ENCODE measurements around the gene SMARCE1.
A peak's percentile ranks its signal among the peaks of the same experiment; 100 is the strongest.

The SMARCE1 gene

DNA sequence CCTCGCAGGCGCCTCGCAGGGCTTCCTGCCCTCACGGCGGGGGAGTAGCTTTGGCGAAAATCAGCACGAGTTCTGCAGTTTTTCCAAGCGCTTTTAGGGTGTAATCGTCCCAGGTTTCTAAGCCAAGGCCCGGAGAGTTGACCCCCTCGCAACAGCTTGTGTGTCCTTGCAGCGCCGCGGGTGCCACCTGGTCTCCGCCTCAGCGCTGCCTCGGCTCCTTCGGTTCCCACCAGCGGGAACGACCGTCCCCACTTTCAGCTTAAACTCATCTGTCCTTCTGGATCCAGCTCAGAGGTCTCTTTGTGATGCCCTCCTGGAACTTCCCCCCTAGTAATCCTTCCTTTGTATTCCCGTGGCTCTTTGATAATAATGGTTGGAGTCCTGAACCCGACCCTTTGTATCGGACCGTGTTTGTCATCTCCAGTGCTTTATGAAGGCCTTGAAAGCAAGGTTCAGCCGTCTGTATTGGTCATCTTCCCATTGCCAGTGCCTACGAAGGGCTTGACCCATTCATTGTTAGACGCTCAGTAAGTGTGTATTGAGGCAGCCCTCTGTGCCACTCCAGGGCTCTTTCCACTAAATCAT lies 858 bp upstream of the SMARCE1 start:
- in situ Hi-C loops (cut with MboI; ENCODE audit: low pct_unique_long_range_greater_than_20kb, low sequenced_read_pairs), result no loop called here
- DNase-seq, result no peak

DNA sequence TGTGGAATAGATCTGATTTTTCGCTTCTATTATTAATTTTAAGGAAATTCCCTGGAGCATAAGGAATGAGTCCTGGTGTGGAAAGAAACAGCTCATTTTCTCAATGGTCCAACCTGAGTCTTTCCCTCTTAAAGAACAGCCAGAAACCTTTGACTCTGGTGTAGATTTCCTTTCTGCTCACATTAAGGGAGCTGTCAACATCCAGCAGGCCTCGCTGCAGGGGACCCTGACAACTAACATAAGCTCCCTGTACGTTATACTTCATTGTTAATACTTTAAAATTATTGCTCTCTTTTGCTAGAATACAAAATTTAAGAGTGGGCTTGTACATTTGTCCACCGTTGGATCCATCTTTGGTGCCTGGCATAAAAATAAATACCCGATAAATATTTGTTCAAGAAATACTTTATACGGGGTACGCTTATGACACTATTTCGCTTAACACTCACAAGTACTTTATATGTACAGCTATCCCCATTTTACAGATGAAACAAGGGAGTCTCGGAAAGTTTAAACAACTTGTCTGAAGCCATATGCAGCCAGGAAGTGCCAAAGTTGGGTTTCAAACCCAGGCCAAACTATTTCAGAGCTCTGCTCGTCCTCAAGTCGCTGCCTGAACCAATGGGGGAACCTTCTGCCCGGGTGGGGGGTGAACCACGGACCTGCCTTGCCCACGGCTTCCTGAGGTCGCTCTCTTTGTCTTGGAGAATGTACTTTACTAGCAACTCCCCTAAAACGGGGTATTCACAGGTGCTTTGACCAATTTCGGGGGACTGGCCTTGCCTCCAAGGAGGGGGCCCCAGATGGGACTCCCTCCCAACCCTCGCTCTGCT lies 611 bp downstream of the SMARCE1 start:
- peak; percentile 74 for DNase-seq
- in situ Hi-C loops (cut with MboI; ENCODE audit: low pct_unique_long_range_greater_than_20kb, low sequenced_read_pairs), result no loop called here

DNA sequence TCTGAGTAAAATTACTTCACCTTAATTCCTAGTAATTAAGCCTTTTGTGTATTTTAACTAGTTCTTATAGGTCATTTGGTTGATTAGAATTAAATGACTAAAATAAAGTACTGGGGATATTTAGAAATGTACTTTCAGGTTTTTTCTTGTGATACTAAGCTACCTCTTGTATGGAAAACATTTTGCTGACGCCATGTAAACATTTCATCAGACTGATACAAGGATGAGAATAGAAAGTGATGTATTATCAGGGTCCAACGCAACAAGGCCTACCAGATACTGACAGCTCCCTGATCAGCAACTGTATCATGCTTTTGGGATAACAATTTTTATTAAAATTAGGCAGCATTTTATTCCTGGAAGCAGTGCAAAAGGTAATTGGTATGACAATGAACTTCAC lies 1.7 kb downstream of the SMARCE1 start:
- DNase-seq, result no peak
- in situ Hi-C loops (cut with MboI; ENCODE audit: low pct_unique_long_range_greater_than_20kb, low sequenced_read_pairs), result no loop called here

DNA sequence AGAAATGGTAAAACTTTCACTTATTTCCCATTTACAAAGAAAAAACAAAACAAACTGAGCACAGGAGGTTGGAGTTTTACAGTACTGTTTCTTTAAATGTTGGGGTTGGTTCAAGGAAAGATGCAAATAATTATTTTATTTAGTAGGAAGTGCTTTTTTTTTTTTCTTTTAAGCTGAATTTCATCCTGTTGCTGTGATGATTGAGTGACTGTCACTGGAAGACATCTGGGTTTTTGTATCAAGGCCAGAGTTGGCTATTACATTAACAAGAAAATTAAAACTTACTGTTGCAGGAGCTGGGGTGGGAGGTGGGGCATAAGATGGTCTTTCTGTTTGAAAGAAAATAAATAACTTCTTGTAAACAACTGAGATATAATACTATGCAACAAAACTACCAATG lies 2.3 kb downstream of the SMARCE1 start:
- in situ Hi-C loops (cut with MboI; ENCODE audit: low pct_unique_long_range_greater_than_20kb, low sequenced_read_pairs), result no loop called here
- no peak for DNase-seq

DNA sequence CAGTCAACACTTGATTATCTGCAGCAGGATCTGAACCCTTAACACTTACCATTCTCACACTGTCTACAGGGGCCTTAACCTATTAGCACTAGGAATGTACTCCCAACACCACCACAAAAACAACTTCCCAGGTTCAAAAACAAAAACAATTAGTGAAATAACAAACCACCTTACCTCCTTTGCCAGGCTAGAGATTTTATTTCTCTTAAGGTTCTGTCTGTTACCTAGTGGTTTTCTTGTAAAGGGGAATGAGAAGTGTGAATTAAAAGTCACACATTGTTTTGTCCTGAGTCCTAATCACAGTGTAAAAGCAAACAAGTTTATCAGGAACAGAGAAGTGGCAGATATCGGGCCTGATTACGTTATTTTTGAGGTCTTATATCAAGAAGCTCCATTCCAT lies 9.7 kb downstream of the SMARCE1 start:
- in situ Hi-C loops (cut with MboI; ENCODE audit: low pct_unique_long_range_greater_than_20kb, low sequenced_read_pairs), result no loop called here

DNA sequence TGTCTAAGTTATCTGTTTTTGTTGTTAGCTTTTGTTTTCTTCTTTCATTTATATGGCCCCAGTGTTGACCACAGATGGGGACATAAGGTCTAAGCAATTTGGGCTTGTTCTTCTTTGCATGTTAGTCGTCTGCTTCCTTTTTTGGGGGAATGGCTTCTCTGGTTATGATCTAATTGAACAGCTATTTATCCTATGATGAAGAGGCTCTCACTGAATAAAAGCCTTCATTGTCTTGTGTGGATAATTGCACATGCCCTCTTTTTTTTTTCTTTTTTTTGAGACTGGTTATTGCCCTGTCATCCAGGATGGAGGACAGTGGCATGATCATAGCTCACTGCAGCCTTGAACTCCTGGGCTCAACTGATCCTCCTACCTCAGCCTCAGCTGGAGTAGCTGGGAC lies 13.7 kb downstream of the SMARCE1 start:
- DNase-seq, result no peak
- in situ Hi-C loops (cut with MboI; ENCODE audit: low pct_unique_long_range_greater_than_20kb, low sequenced_read_pairs), result no loop called here

More for the DNA sequence above, 9.7 kb downstream of the SMARCE1 start:
- no peak for DNase-seq

DNA sequence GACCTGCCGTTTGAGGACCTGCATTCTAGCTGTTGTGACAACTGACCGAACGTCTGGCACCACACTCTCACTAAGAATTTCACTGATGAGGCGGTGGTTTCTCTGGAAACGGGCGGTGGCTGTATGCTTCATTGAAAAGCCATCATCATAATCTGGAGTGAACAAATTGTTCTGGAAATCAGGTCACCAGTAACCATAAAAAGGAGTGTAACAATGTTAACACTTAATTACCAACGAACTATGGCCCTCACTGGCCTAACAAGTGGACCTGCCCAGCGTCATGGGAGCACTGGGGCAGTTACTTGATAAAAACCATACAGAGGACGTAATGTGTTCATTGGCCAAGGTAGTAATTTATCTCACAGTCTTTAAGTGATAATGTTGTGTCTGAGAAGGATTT lies 15.4 kb downstream of the SMARCE1 start:
- in situ Hi-C loops (cut with MboI; ENCODE audit: low pct_unique_long_range_greater_than_20kb, low sequenced_read_pairs), result no loop called here
- DNase-seq, result no peak

DNA sequence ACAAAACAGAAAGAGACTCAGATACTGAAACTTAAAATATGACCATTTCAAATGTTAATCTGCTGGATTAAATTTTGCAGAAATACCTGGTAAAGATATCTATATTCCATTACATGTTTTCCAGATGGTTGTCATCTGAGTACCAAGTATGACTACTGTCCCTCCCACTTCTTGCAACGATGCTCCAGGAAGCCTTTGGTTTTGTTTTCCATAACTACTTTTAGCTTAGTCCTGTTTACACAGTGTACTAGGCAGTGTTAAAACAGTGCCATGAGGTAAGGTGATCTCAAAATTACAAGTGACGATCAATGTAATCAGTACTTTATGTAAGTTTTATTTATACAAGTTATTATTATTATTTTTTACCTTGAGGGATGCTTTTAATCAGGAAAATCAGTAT lies 17.8 kb downstream of the SMARCE1 start:
- in situ Hi-C loops (cut with MboI; ENCODE audit: low pct_unique_long_range_greater_than_20kb, low sequenced_read_pairs), result no loop called here
- no peak for DNase-seq

DNA sequence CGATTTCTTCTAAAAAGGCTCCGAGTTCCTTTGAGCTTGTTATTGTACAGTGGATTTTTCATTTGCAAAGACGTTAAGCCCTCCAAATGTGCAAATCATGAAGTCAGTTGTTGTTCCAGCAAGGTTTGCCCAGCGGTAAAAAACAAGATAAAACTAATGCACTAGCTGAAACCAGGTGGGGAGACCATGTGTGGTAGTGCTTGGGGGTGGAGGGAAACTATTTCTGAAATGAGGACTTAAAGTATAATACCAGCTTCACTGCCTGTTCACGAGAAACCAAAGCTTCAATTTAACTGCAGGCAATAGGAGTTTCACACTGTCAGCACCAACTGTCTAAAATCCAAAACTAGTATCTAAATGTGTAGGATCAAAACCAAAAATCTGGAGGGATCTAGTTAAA lies 22.3 kb downstream of the SMARCE1 start:
- in situ Hi-C loops (cut with MboI; ENCODE audit: low pct_unique_long_range_greater_than_20kb, low sequenced_read_pairs), result no loop called here
- no peak for DNase-seq

DNA sequence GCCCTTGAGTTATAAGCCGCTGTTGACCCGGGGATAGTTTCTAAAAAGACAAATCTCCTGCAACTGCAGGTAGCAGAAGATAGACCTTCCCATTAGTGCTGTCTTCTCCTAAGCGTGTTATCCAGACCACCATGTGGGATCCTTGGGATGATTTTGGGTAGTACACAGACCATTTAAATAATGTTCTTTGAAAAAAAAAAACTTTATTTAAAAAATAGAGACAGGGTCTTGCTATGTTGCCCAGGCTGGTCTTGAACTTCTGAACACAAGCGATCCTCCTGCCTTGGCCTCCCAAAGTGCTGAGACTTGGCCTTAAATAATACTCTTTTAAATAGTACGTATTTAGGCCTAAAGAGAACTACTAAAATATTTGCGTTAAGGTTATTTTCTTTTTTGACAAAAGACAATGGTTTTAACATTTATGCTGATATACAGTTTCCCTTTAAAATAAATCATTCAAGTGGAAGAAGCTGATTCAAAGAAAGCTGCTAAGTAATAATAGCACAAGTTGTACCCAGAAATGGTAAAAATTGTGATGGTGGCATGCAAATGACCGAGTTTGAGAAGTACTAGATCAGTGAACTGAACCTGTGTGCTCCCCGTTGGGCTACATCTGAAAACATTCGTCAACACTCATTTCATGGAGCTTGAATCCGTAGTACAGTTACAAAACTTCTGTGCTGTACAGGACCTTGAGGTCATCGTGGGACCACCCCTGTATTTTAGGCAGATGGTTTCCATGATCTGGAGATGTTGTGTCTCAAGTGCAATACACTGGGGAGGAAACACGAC lies 24.0 kb downstream of the SMARCE1 start:
- in situ Hi-C loops (cut with MboI; ENCODE audit: low pct_unique_long_range_greater_than_20kb, low sequenced_read_pairs), result no loop called here
- no peak for DNase-seq

DNA sequence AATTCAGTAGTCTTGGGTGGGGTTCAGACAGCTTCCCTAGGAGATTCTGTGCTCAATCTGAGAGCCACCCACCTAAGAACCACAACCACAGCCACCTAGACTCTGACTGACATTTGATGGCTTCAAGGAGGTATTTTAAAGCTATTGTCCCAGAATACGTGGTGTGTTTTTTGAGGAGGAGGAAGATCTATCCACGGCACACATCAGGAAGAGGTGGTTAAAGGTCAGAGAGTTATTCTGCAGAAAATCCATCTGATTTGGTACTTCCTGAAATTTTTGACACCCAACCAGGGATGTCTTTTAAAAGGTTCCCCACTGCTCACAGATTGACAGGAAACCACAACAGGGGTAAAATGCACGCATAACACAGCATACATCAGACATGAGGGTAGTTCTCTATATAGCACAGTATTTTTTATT lies 25.1 kb downstream of the SMARCE1 start:
- in situ Hi-C loops (cut with MboI; ENCODE audit: low pct_unique_long_range_greater_than_20kb, low sequenced_read_pairs), result no loop called here

DNA sequence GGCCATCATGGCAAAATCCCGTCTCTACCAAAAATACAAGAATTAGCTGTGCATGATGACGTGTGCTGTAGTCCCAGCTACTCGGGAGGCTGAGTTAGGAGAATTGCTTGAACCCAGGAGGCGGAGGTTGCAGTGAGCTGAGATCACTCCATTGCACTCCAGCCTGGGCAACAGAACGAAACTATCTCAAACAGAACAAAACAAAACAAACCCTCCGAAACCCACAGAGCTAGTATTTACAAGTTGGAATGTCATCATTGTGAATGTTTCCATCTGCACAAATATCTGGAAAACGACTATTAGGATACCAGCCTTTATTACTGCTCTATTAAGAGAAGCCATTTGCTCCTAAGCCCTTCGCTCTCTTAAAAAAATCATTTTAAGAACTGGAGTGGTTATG lies 26.0 kb downstream of the SMARCE1 start:
- in situ Hi-C loops (cut with MboI; ENCODE audit: low pct_unique_long_range_greater_than_20kb, low sequenced_read_pairs), result no loop called here
- no peak for DNase-seq

More for the DNA sequence above, 25.1 kb downstream of the SMARCE1 start:
- DNase-seq, result peak; percentile 89

DNA sequence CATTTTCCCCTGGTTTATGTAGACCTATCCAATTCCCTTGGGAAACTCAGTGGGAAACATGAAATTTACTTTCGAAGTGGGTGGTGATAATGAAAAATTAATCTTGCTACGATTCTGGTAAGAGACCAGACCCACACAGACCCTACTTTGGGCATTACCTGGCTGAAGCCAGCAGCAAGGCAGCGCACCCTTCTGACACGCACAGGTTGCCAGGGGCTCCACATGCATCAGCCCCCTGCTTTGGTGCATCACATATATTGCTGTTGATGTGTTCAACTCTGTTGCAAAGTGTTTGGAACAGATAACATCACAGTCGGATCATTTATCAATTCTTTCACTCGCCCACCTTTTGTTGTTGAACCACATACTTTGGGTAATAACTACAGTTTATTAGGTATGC lies 26.6 kb downstream of the SMARCE1 start:
- no peak for DNase-seq
- in situ Hi-C loops (cut with MboI; ENCODE audit: low pct_unique_long_range_greater_than_20kb, low sequenced_read_pairs), result no loop called here

DNA sequence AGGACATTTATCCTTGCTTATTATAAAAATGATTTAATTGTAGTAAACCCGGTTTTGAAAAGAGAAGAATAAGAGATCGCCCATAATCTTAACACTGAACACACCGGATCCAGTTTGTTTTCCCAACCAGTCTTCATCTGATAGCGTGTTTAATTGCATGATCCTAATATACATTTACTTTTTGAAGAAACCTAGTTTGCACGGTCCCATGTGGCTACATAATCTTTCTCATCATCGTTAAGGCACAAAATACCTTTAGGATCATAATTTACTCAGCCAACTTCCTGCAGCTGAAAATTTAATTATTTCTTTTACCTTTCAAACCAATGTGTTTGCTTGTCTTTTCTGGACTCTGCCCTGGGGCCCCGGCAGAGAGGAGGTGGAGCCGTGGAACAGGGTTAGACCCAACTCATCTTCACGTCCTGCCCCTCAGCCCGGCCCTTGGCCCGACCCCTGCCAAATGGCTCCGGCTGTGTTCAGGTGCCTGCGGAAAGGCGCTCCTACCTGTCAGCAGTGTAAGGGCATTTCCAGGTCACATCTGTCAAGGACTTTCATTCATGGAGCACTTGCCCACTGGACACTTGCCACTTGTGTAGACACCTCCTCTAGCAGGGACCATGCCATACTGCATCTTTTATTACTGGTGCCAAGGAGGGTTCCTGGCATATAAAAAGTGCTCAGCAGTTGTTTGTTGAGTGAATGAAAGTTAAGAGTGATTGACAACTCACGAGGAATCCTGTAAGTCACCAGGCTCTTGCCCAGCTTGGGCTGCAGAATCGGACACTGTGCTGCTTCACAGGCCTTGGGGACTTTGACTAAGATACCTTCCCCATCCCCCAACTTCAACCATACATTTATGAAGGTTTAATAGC lies 28.6 kb downstream of the SMARCE1 start:
- in situ Hi-C loops (cut with MboI; ENCODE audit: low pct_unique_long_range_greater_than_20kb, low sequenced_read_pairs), result no loop called here
- DNase-seq, result no peak

DNA sequence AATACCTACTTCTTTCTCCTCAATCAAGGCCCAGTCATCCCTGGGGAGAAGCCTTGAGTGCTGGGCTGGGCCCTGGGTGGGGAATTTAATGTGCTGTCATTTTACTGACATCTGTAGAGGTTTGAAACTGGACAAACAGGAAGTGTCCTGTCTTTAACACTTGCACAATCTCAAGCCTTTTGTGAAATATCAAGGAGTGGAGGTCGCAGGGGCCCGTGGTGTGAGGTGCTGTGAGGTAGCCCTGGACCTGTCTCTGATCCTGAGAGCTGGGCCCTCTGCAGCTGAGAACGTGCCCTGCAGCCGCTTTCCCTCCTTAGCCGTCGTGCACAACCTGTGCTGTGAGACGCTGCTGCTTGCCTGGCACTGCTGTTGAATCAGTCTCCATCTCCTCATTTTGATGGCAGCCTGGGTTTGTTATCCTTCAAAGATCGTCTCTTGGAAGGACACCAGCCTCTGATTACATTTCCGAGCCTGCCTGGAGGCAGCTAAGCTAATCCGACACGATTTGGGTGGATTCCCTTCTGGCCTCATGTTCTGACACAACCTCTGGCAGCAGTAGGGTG lies 29.9 kb downstream of the SMARCE1 start:
- in situ Hi-C loops (cut with MboI; ENCODE audit: low pct_unique_long_range_greater_than_20kb, low sequenced_read_pairs), result no loop called here
- DNase-seq, result no peak

DNA sequence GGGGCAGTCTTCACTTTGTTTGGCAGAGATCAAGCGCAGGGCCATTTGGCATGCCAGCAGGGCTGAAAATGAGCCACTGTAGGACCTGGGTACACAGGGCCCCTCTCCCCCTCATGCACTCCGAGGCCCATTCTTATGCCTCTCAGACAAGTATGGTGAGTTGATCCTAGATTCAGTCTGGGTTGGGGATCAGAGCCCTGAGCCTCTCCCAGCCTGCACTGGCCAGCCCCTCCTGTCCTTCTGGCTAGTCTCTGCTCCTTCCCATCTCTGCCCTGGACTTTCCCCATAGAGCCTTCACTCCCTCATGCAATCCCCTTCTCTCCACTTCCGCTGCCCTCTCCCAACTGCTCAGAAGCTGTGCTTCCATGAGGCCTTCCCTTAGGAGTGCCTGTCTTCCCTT lies 31.0 kb downstream of the SMARCE1 start:
- in situ Hi-C loops (cut with MboI; ENCODE audit: low pct_unique_long_range_greater_than_20kb, low sequenced_read_pairs), result no loop called here
- DNase-seq, result no peak

DNA sequence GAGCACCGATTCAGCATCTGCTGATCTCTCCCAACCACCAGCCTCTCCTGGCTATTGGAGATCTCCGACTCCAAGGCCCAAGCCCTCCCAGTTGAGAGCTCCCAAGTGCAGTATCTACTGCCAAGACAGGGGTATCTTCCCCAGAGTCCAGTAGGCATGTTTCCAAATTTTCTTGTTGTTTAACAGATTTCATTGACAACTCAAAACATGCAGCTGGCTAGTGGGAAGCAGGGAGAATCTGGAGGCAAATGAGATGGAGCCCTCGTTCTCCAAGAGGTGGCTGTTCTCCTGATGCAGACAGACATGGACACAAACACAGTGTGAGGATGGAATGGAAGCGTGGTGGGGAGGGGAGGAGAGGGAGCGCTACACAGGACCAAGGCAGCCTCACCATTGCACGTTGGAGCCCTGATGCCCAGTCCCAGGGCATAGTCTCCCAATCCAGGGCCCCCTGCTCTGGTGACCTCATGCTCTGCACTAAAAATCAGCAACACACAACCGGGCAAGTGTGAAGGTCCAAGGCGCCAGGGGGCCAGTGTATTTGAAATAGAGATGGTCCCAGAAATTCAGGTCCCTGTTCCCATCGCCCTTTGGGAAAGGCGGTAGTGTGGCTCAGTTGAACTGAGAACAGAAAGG lies 31.7 kb downstream of the SMARCE1 start:
- in situ Hi-C loops (cut with MboI; ENCODE audit: low pct_unique_long_range_greater_than_20kb, low sequenced_read_pairs), result no loop called here
- DNase-seq, result no peak

DNA sequence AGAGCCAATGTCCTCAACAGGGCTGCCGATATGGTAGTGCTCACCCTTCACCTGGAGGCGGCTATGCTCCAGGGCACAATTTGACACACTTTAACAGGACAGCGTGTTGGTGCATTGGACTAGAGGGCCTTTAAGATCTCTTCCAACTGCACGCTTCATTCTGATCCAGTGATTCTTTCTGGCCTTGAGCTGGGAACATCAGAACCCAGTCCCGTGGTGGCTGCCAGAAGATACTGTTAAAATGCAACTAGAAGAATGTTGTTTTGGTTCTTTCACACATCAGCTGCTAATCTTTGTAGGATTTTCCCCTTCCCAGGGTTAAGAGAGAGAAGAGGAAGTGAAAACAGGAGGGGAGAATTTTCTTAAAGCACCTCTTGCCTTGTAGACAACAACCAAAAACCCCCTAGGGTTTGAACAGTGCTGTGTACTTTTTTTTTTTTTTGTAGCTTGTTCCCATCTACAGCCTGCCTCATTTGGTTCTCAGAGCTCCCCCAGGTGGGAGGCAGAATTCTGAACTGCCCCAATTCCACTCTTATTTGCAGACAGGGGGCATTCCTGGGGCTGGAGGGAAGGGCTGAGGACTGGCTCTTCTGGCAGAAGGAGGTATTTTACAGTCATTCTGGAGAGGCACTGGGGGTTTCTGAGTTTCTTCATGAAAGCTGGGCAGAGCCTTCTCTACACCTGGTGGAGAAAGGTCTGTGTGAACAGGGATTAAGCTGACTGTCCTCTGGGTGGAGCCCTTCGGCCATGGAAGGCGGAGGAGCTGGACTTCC lies 32.4 kb downstream of the SMARCE1 start:
- in situ Hi-C loops (cut with MboI; ENCODE audit: low pct_unique_long_range_greater_than_20kb, low sequenced_read_pairs), result no loop called here

More for the DNA sequence above, 32.4 kb downstream of the SMARCE1 start:
- peak; percentile 43 for DNase-seq

All from KBM-7 (cell line).